GM12878 (cell line): ENCODE measurements around the gene RASSF6. TPM values are rescaled to one million over a fixed set of nuclear protein-coding genes. Genes with fewer than 3 reads are reported as not detected.
A peak's percentile ranks its signal among the peaks of the same experiment; 100 is the strongest.

ENCODE experiments used
- ASH2L ChIP-seq: fragments of 300-600, 200-600 bp; sonication (generic); IDR thresholded peaks from 2 replicates; pipeline ENCODE4 v1.6.1; 2017; ENCODE audit warnings: low read depth, mild to moderate bottlenecking, borderline replicate concordance
- ATF7 ChIP-seq: fragments of 450-650 bp; IDR thresholded peaks from 2 replicates; pipeline ENCODE4 v1.6.1; 2016; ENCODE audit warnings: low read depth, mild to moderate bottlenecking
- BCL11A ChIP-seq: IDR thresholded peaks from 2 replicates; pipeline ENCODE4 v1.6.1; 2011; ENCODE audit warnings: low read depth, low read length
- CREM ChIP-seq: IDR thresholded peaks from 2 replicates; pipeline ENCODE4 v1.6.1; 2014; ENCODE audit warnings: antibody characterized with exemption, low read depth
- DPF2 ChIP-seq: fragments of 450-650 bp; IDR thresholded peaks from 2 replicates; pipeline ENCODE4 v1.6.1; 2017; ENCODE audit warnings: mild to moderate bottlenecking
- E4F1 ChIP-seq: fragments of 450-650 bp; IDR thresholded peaks from 2 replicates; pipeline ENCODE4 v1.6.1; 2018; ENCODE audit warnings: borderline replicate concordance, mild to moderate bottlenecking; ENCODE audit not compliant: partially characterized antibody
- IRF4 ChIP-seq: IDR thresholded peaks from 2 replicates; pipeline ENCODE4 v1.6.1; 2011; ENCODE audit warnings: low read depth, low read length
- PAX8 ChIP-seq: fragments of 450-650 bp; IDR thresholded peaks from 2 replicates; pipeline ENCODE4 v1.6.1; 2017; ENCODE audit warnings: mild to moderate bottlenecking, moderate library complexity
- RCOR1 ChIP-seq: conservative IDR thresholded peaks from 2 replicates; pipeline ENCODE4 v1.6.1; 2012; ENCODE audit warnings: low read depth, low read length, improper control_type of control experiment
- SIX5 ChIP-seq: IDR thresholded peaks from 2 replicates; pipeline ENCODE4 v1.6.1; 2011; ENCODE audit warnings: mild to moderate bottlenecking, low read depth, low read length, moderate library complexity; ENCODE audit not compliant: severe bottlenecking
- ZNF24 ChIP-seq: fragments of 450-650 bp; IDR thresholded peaks from 2 replicates; pipeline ENCODE4 v1.6.1; 2017; ENCODE audit warnings: antibody characterized with exemption, mild to moderate bottlenecking
- polyA plus RNA-seq, 11 experiments: library from polyadenylated mRNA; depleted of rRNA in 4 of 11; unstranded in 6 of 11; stranded (reverse) in 5 of 11; fragments of >200 nt; fragmentation: Nextera tagmentation in 4 of 11; fragmentation: Illumina TruSeq in 1 of 11; extraction: Ambion mirVana in 4 of 11; extraction: Trizol in 1 of 11; gene quantifications; 1 replicate in 1 of 11; 2 replicates in 10 of 11; pipeline versions ENCODE4 v1.2.1 to v1.2.3, GENCODE V29; 2011 to 2016; ENCODE audit warnings: inconsistent platforms in 2 of 11, missing spikeins in 2 of 11, low read depth in 1 of 11
- total RNA-seq, 4 experiments: library from RNA; depleted of rRNA in 3 of 4; stranded (reverse); fragments of >200 nt in 3 of 4; fragmentation: Illumina TruSeq in 1 of 4; extraction: Trizol in 1 of 4; gene quantifications; 2 replicates each; pipeline versions ENCODE4 v1.2.1 to v1.2.3, GENCODE V29; 2013 to 2021
- TF ChIP-seq, protein P1 (sequence below): IDR thresholded peaks from 2 replicates; pipeline ENCODE4 v1.6.1; 2012; ENCODE audit warnings: low read depth, low read length, improper control_type of control experiment

RASSF6 gene
- total and polyA plus RNA-seq, 10 of the 15 experiments (the other 5 are each of a cell fraction or from before 2014, with no cell fraction given) = 0.28 to 2.9 (median 0.54) TPM

GRCh38 chr4:73603854-73604584 lies 16.2 kb downstream of the RASSF6 start (continued):
- TF ChIP-seq E4F1 (no peak), ZNF24 (no peak), ATF7 (0 out of 2 replicates have a peak, but pooled peaks have one; percentile 16), SIX5 (no peak), PAX8 (no peak), RCOR1 (no peak), BCL11A (no peak), ASH2L (no peak), CREM (no peak), IRF4 (no peak), DPF2 (no peak; the same call in 1 of the 2 replicates)
- TF ChIP-seq, protein P1, sequence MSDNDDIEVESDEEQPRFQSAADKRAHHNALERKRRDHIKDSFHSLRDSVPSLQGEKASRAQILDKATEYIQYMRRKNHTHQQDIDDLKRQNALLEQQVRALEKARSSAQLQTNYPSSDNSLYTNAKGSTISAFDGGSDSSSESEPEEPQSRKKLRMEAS = no peak
